HepG2 (cell line): Measurements from ENCODE around the gene PLRG1. TPM values are rescaled to one million over a fixed set of nuclear protein-coding genes. Genes with fewer than 3 reads are reported as not detected.

Experiments used
- ATAC-seq: fragments of 200-7000 bp; cut with Tn5 transposase; 3 replicates; pipeline ENCODE4 v1.9.1; 2020; ENCODE audit warnings: mild to moderate bottlenecking, moderate library complexity
- BruUV-seq: library from RNA; stranded (reverse); fragments of 400-500 nt; replicated peaks from 2 replicates; lab custom pipeline; 2021; lab: Mats Ljungman, UMichigan
- CTCF ChIA-PET: fragments of 300-600 bp; formaldehyde crosslinking; extraction: SDS; loops from one replicate; lab custom pipeline; 2021; ENCODE audit warnings: low total read pairs, inconsistent platforms, low intra/inter-chr PET ratio; lab: Yijun Ruan, JAX
- POLR2A ChIA-PET: fragments of 350-600 bp; sonication (Branson Sonifier 250); formaldehyde crosslinking; loops from one replicate; lab custom pipeline; 2020; ENCODE audit warnings: antibody characterized with exemption, inconsistent platforms; lab: Yijun Ruan, JAX
- DNase-seq: peaks from one replicate; pipeline ENCODE4 v3.0.0-alpha.2; 2015; ENCODE audit warnings: low spot score
- FAIRE-seq: peaks from 3 replicates; lab custom pipeline; 2011; peaks lifted over from hg19 to GRCh38; lab: Jason Lieb, UNC
- H2AFZ ChIP-seq: one replicate; pipeline ENCODE4 v1.6.1; 2011; ENCODE audit warnings: low read length, inconsistent platforms
- H3K27ac ChIP-seq: fragments of 300-600 bp; 3 replicates; pipeline ENCODE4 v1.8.0; 2011; ENCODE audit warnings: mixed run types, mild to moderate bottlenecking, mixed read lengths, low read length, inconsistent platforms; ENCODE audit not compliant: insufficient read depth; ENCODE audit errors: extremely low read length
- H3K27me3 ChIP-seq, 2 experiments: fragments of 200-600 bp in 1 of 2; 2 replicates in 1 of 2; 3 replicates in 1 of 2; pipeline versions ENCODE4 v1.6.0 to v1.8.0; 2011; ENCODE audit warnings: low read length in 2 of 2, mild to moderate bottlenecking in 2 of 2, moderate library complexity in 2 of 2, inconsistent platforms in 1 of 2; ENCODE audit not compliant: insufficient read depth in 2 of 2, control insufficient read depth in 1 of 2
- H3K36me3 ChIP-seq, 2 experiments: fragments of 200-600 bp in 1 of 2; replicated peaks in 1 of 2; 2 replicates in 1 of 2; 3 replicates in 1 of 2; pipeline versions ENCODE4 v1.5.1 to v1.8.0; 2011; ENCODE audit warnings: low read length in 2 of 2, inconsistent platforms in 1 of 2; ENCODE audit not compliant: insufficient read depth in 2 of 2, control insufficient read depth in 1 of 2
- H3K4me1 ChIP-seq: 2 replicates; pipeline ENCODE4 v1.5.1; 2012; ENCODE audit warnings: low read length, inconsistent platforms; ENCODE audit not compliant: insufficient read depth
- H3K4me2 ChIP-seq: 2 replicates; pipeline ENCODE4 v1.6.0; 2011; ENCODE audit warnings: low read depth, low read length, inconsistent platforms
- H3K4me3 ChIP-seq, 3 experiments: fragments of 200-600 bp in 1 of 3; sonication (generic), shearing (Covaris generic) in 1 of 3; replicated peaks in 1 of 3; 2 replicates each; pipeline ENCODE4 v1.5.1; 2011 to 2016; ENCODE audit warnings: low read length in 3 of 3, inconsistent platforms in 2 of 3, low read depth in 2 of 3, mild to moderate bottlenecking in 2 of 3, control low read depth in 1 of 3, mixed read lengths in 1 of 3; ENCODE audit not compliant: insufficient read depth in 1 of 3
- H3K79me2 ChIP-seq: one replicate; pipeline ENCODE4 v1.6.1; 2011; ENCODE audit warnings: low read length, inconsistent platforms; ENCODE audit not compliant: insufficient read depth
- H3K9ac ChIP-seq: 2 replicates; pipeline ENCODE4 v1.6.0; 2011; ENCODE audit warnings: mild to moderate bottlenecking, low read depth, low read length, inconsistent platforms; ENCODE audit not compliant: insufficient read depth
- H3K9me3 ChIP-seq: 2 replicates; pipeline ENCODE4 v1.5.1; 2012; ENCODE audit warnings: mild to moderate bottlenecking, low read length
- H4K20me1 ChIP-seq: 2 replicates; pipeline ENCODE4 v1.6.0; 2011; ENCODE audit warnings: inconsistent platforms, mild to moderate bottlenecking, low read length, moderate library complexity; ENCODE audit not compliant: insufficient read depth
- CBFB ChIP-seq: sonication (generic); formaldehyde crosslinking; IDR thresholded peaks from 2 replicates; pipeline ENCODE4 v1.4.0; 2020; ENCODE audit warnings: missing genetic modification reagents
- CEBPG ChIP-seq: IDR thresholded peaks from 2 replicates; pipeline ENCODE4 v1.6.1; 2016
- FLYWCH1 ChIP-seq: sonication (generic); formaldehyde crosslinking; IDR thresholded peaks from 2 replicates; pipeline ENCODE4 v1.8.1; 2023; ENCODE audit warnings: mild to moderate bottlenecking, missing genetic modification reagents
- FOXA3 ChIP-seq: IDR thresholded peaks from 2 replicates; pipeline ENCODE4 v1.6.1; 2016; ENCODE audit warnings: missing genetic modification reagents, missing compliant biosample characterization
- HOXD1 ChIP-seq: sonication (generic); formaldehyde crosslinking; IDR thresholded peaks from 2 replicates; pipeline ENCODE4 v1.5.0; 2020; ENCODE audit warnings: missing genetic modification reagents
- MAFF ChIP-seq: IDR thresholded peaks from 2 replicates; pipeline ENCODE4 v1.6.1; 2011; ENCODE audit warnings: low read depth, low read length, improper control_type of control experiment
- NCOA5 ChIP-seq: sonication (generic); formaldehyde crosslinking; IDR thresholded peaks from 2 replicates; pipeline ENCODE4 v1.4.0; 2020; ENCODE audit warnings: missing genetic modification reagents
- NR2F2 ChIP-seq: IDR thresholded peaks from 2 replicates; pipeline ENCODE4 v1.6.1; 2012; ENCODE audit warnings: low read depth, inconsistent platforms, borderline replicate concordance
- NR2F6 ChIP-seq, 2 experiments: IDR thresholded peaks; 2 replicates each; pipeline ENCODE4 v1.6.1; 2016; ENCODE audit warnings: antibody characterized with exemption in 1 of 2, mild to moderate bottlenecking in 1 of 2
- ONECUT2 ChIP-seq: sonication (generic); formaldehyde crosslinking; IDR thresholded peaks from 2 replicates; pipeline ENCODE4 v1.4.0; 2020; ENCODE audit warnings: missing genetic modification reagents
- RBFOX2 ChIP-seq: fragments of 200-400 bp; formaldehyde crosslinking; IDR thresholded peaks from 2 replicates; pipeline ENCODE4 v1.6.1; 2017; ENCODE audit warnings: low read depth, mild to moderate bottlenecking, low read length
- SMC3 ChIP-seq: IDR thresholded peaks from 2 replicates; pipeline ENCODE4 v1.6.1; 2011; ENCODE audit warnings: low read length, improper control_type of control experiment
- SSRP1 ChIP-seq: IDR thresholded peaks from 2 replicates; pipeline ENCODE4 v1.6.1; 2016; ENCODE audit warnings: control low read depth
- SYNCRIP ChIP-seq: fragments of 200-400 bp; formaldehyde crosslinking; IDR thresholded peaks from 2 replicates; pipeline ENCODE4 v1.6.1; 2018; ENCODE audit warnings: mild to moderate bottlenecking, low read depth, low read length; ENCODE audit not compliant: insufficient read depth
- ZFP91 ChIP-seq: sonication (generic); formaldehyde crosslinking; IDR thresholded peaks from 2 replicates; pipeline ENCODE4 v1.9.0; 2022; ENCODE audit warnings: missing genetic modification reagents, mild to moderate bottlenecking, borderline replicate concordance
- ZNF850 ChIP-seq: sonication (generic); formaldehyde crosslinking; conservative IDR thresholded peaks from 2 replicates; pipeline ENCODE4 v1.9.0; 2021; ENCODE audit warnings: mild to moderate bottlenecking, missing genetic modification reagents
- ZSCAN25 ChIP-seq: sonication (generic); formaldehyde crosslinking; IDR thresholded peaks from 2 replicates; pipeline ENCODE4 v1.8.0; 2022; ENCODE audit warnings: mild to moderate bottlenecking, missing genetic modification reagents
- WGBS: methylation state at CpG from one replicate; pipeline ENCODE4 v1.1.6; 2017; ENCODE audit warnings: low lambda C conversion rate; 5-methylcytosine and 5-hydroxymethylcytosine counted together
- in situ Hi-C: cut with HindIII; loops from 2 replicates; pipeline ENCODE4 v1.10.0; 2017; ENCODE audit warnings: low pct_unique_long_range_greater_than_20kb; ENCODE audit not compliant: extremely low pct_ligation_motif_present
- intact Hi-C: fragments of 100-400 bp; cut with micrococcal nuclease; formaldehyde crosslinking; loops from one replicate; pipeline ENCODE4 v1.10.0; 2022; ENCODE audit not compliant: unreplicated experiment
- polyA plus RNA-seq, 8 experiments: library from polyadenylated mRNA; depleted of rRNA in 3 of 8; stranded (reverse) in 7 of 8; unstranded in 1 of 8; fragments of >200 nt; fragmentation: Illumina TruSeq in 4 of 8; extraction: Trizol in 4 of 8; gene quantifications; 2 replicates each; pipeline versions ENCODE4 v1.2.1 to v1.2.3, GENCODE V29; 2011 to 2016; ENCODE audit warnings: low read depth in 4 of 8, missing spikeins in 1 of 8, mixed read lengths in 1 of 8; ENCODE audit not compliant: insufficient read depth in 1 of 8
- total RNA-seq, 5 experiments: library from RNA; depleted of rRNA; stranded (reverse); fragments of >200 nt; fragmentation: Illumina TruSeq; extraction: Trizol; gene quantifications; 2 replicates each; pipeline ENCODE4 v1.2.3, GENCODE V29; 2016; ENCODE audit warnings: low read depth in 1 of 5
- TF ChIP-seq, protein P1 (sequence below): sonication (generic); formaldehyde crosslinking; IDR thresholded peaks from 2 replicates; pipeline ENCODE4 v1.4.0; 2020; ENCODE audit warnings: missing genetic modification reagents

Gene PLRG1
- total and polyA plus RNA-seq, 2 of the 13 experiments (the other 11 are each of a cell fraction or from before 2014, with no cell fraction given), result 77.3 to 110 TPM

DNA sequence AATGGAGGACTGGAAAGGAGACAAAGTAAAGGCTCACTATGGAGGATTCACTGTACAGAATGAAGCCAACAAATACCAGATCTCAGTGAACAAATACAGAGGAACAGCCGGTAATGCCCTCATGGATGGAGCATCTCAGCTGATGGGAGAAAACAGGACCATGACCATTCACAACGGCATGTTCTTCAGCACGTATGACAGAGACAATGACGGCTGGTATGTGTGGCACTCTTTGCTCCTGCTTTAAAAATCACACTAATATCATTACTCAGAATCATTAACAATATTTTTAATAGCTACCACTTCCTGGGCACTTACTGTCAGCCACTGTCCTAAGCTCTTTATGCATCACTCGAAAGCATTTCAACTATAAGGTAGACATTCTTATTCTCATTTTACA, 19.4 kb upstream of the PLRG1 start:
- POLR2A ChIA-PET, result interaction anchor here (0.9 to 1.1 kb wide), 2 partner anchors 18 to 34 kb away, joined by 3 to 5 read pairs; no protein-coding TSS in a partner anchor
- intact Hi-C loops, result no loop called here
- CTCF ChIA-PET, result no interaction called here
- in situ Hi-C loops, result no loop called here
- Histone ChIP-seq H3K79me2 (no peaks in the 10 kb centered on the region), H3K9ac (no peak overlapping the region), H3K36me3 (peaks cover 0 to 4% of the 10 kb centered on the region in 2 experiments; a peak in 1 of 5 replicates), H3K9me3 (no peaks in the 10 kb centered on the region), H3K4me2 (no peak overlapping the region), H3K27me3 (no peaks in the 10 kb centered on the region; a peak in 1 of 5 replicates), H4K20me1 (no peaks in the 10 kb centered on the region), H3K27ac (no peak overlapping the region), H3K4me1 (peaks cover 12% of the 10 kb centered on the region), H2AFZ (no peak overlapping the region), H3K4me3 (no peak overlapping the region)
- DNase-seq (no peak), FAIRE-seq (no peak), ATAC-seq (no peak)
- WGBS, result 93% methylated on average over 5 of the region's 5 CpGs
- no TSS peak for BruUV-seq
- TF ChIP-seq FLYWCH1 (CRISPR knock-in tag) (no peak), NCOA5 (no peak), CBFB (CRISPR knock-in tag) (no peak), ONECUT2 (no peak), ZNF850 (CRISPR knock-in tag) (no peak), NR2F6 (IDR thresholded peaks at IDR 0.05) (no peak), NR2F6 (CRISPR knock-in tag; IDR thresholded peaks at IDR 0.05) (no peak)
- TF ChIP-seq, protein P1, sequence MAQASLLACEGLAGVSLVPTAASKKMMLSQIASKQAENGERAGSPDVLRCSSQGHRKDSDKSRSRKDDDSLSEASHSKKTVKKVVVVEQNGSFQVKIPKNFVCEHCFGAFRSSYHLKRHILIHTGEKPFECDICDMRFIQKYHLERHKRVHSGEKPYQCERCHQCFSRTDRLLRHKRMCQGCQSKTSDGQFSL, result no peak
- TF ChIP-seq, all 625 proteins: peak for 0

GRCh38 chr4:154569028-154569427, 18.8 kb upstream of the PLRG1 start:
- in situ Hi-C loops, result no loop called here
- H3K4me3 ChIP-seq, result no peak overlapping the region
- H3K27me3 ChIP-seq, result no peaks in the 10 kb centered on the region; a peak in 1 of 5 replicates
- ChIA-PET POLR2A (interaction anchor here (0.9 to 2.5 kb wide), 6 partner anchors 8 to 44 kb away, joined by 3 to 5 read pairs (median 4); partner anchors contain the start of genes FGA and FGG), CTCF (no interaction called here)
- H2AFZ ChIP-seq, result no peak overlapping the region
- H4K20me1 ChIP-seq, result no peaks in the 10 kb centered on the region
- H3K27ac ChIP-seq, result no peak overlapping the region
- no peak overlapping the region for H3K9ac ChIP-seq
- H3K4me2 ChIP-seq, result no peak overlapping the region
- H3K36me3 ChIP-seq, result peaks cover 0 to 4% of the 10 kb centered on the region in 2 experiments; a peak in 1 of 5 replicates
- intact Hi-C loops, result no loop called here
- WGBS, result 69% methylated on average over 3 of the region's 3 CpGs
- DNase-seq (no peak), ATAC-seq (no peak), FAIRE-seq (no peak)
- H3K4me1 ChIP-seq, result peaks cover 12% of the 10 kb centered on the region
- no peaks in the 10 kb centered on the region for H3K79me2 ChIP-seq
- BruUV-seq, result no TSS peak
- H3K9me3 ChIP-seq, result no peaks in the 10 kb centered on the region
- TF ChIP-seq HOXD1 (CRISPR knock-in tag) (no peak), SYNCRIP (no peak), ZFP91 (no peak), SSRP1 (CRISPR knock-in tag) (no peak), MAFF (no peak), ZSCAN25 (CRISPR knock-in tag) (no peak), NR2F2 (no peak), SMC3 (no peak), RBFOX2 (peak; percentile 5; the same call in 1 of the 2 replicates), CEBPG (CRISPR knock-in tag) (0 out of 2 replicates have a peak, but pooled peaks have one; percentile 25), FOXA3 (CRISPR knock-in tag) (0 out of 2 replicates have a peak, but pooled peaks have one; percentile 30)
